Ramos (cell line): ENCODE results near the gene NSUN7.

Experiments
- in situ Hi-C: fragments of 300-500 bp; cut with MboI; formaldehyde crosslinking; loops from one replicate; pipeline ENCODE4 v1.14.3; 2022; ENCODE audit warnings: low sequenced_read_pairs; ENCODE audit not compliant: unreplicated experiment

The NSUN7 gene

GRCh38 chr4:40840985-40841571, 91.3 kb downstream of the NSUN7 start:
- in situ Hi-C loops: no loop called here

- in situ Hi-C loops: no loop called here
Measured at GRCh38 chr4:40842318-40842717, 92.6 kb downstream of the NSUN7 start.

DNA sequence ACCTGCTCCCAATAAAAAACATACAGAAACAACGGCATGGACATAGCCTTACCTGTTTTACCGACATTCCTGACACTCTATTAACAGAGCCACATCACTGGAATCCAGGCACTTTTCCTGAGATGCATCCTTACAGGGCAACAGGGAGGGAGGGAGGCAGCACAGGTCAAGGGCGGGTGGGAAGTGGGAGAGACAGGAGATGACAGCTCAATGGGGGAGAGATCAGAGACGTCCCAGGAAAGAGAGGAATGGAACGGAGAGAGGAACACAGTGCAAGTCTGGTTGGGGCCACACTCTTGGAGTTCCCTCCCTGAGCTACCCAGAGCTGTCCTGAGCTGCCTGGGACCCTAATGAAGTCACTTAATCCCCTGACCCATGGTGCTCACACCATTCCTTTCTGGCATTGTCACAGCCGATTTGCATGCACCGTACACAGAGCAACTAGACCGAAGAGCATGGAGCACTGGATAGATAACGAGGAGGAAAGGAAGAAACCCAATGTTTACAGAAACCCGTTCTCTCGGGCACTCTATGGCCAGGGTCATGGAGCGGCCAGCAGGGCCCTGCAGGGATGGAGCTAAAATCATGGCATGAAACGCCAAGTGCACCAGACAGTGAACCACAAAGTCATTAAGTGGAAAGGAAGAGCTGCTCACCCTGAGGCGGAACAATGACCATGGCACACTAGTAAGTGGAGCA, 93.1 kb downstream of the NSUN7 start:
- in situ Hi-C loops: no loop called here

DNA sequence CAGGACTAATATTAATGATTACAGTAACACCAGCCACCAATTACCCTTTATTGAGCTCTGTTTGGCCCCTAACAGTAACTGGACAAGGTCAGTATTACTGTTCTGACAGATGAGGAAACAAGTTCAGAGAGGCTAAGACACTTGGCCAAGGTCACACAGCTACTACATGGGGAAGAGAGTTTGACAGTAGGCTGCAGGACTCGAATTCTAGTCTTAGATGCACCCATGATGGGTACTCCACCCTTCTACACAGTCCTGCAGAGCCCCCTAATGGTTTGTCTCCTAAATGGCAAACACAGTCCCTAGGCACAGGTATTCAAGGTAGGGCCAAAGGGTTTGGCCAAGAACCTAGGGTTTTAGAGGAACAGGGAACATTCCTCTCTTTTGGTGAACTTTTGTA, 93.9 kb downstream of the NSUN7 start:
- in situ Hi-C loops: no loop called here

DNA sequence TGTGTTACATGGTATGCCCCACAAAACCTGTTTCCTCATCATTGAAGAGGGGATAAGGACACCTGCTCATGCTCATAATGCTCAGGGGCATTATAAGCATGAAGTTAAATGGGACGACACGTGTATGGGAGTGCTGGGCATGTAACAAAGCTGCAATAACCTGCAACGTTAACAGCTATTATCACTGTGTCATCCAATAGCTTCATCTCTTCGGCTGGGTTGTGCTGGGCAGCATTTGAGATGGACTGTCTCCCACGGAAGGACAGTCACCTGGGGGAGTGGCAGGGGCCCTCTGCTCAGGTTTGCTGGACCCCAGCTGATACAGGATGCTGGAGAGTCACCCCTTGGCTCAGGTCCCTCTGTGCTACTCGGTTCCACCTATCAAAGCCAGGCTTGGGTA, 94.5 kb downstream of the NSUN7 start:
- in situ Hi-C loops: no loop called here

GRCh38 chr4:40845154-40845835, 95.5 kb downstream of the NSUN7 start:
- in situ Hi-C loops: no loop called here

GRCh38 chr4:40846532-40846931, 96.8 kb downstream of the NSUN7 start:
- in situ Hi-C loops: no loop called here

- in situ Hi-C loops: no loop called here
Measured at GRCh38 chr4:40848251-40848650, 98.5 kb downstream of the NSUN7 start.

DNA sequence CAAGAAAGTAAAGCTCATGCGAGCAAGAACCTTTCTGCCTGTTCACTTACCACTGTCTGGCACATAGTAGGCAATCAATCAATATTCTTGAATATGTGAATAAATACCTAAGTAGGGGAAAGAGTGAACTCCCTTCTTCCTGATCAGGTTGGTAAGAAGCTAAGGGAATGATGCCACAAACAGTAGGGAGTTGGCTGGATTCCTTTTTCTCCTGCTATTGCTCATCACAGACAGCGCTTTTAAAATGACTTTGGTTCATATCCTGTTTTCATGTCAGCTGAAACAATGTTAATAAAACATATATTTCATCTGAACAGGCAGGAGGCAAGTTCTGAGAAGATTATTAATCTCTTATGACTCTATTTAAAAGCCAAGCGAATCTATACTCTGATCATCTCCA, 99.2 kb downstream of the NSUN7 start:
- in situ Hi-C loops: no loop called here

DNA sequence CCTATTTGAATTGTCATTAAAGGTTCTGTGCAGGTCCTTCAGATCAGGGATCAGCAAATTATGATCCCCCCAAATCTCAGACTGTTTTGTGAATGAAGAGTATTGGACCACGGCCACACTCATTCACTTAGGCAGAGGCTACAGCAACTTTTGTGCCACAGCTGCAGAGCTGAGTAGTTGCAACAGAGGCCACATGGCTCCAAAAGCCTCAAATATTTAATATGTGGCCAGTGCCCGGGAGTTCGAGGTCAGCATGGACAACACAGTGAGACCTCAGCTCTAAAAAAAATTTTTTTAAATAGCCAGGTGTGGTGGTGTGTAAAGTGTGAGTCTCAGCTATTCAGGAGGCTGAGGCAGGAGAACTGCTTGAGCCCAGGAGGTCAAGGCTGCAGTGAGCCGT, 100.7 kb downstream of the NSUN7 start:
- in situ Hi-C loops: no loop called here

GRCh38 chr4:40856277-40856839, 106.6 kb downstream of the NSUN7 start:
- in situ Hi-C loops: no loop called here

DNA sequence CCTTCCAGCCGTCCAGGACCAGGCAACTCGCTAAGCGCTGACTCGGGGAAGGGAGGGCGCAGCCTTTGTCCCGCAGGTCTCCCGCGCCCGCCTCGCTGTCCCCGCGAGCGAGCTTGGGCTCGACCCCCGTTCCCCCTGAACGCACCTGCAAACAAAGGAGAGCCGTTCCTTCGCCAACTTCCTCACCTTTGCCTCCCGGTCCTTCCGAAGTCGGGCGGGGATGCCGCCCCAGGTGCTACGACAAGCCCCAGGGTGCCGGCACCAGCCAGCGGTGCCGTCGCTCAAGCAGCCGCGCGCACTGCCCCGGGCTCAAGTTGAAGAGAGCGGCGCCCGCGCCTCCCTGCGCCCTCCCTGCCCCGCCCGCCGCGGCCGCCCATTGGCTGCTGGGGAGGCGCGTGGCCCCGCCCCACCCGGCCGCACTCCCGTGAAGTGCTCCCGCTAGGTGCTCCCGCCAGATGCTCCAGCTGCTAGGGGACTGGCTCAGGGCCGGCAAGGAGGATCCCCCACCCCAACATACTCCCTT, 107.1 kb downstream of the NSUN7 start:
- in situ Hi-C loops: no loop called here

DNA sequence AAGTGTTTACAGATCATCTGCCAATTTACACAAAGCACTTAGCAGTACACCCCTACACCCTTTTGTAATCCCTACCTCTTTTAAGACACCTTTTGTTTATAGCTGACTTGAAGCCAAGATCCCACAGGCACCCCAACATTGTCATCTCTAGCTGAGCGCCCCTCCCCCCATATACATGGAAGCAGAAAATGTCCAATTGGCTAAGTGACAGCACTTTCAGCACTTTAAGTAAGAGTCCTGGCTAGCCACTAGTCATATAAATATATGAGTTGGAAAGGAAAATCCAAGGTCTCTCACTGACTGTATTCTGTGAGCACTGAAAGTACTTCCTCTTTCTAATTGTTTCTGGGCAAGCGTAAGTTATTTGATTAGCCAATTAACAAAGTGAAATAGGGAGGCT, 108.2 kb downstream of the NSUN7 start:
- in situ Hi-C loops: no loop called here

GRCh38 chr4:40858962-40859361, 109.2 kb downstream of the NSUN7 start:
- in situ Hi-C loops: no loop called here
